ENCODE data around the gene PLTP. TPM values are rescaled to one million over a fixed set of nuclear protein-coding genes. Genes with fewer than 3 reads are reported as not detected.

Gene PLTP
- total and polyA plus RNA-seq, 2 of the 13 experiments (the other 11 are each of a cell fraction or from before 2014, with no cell fraction given), result 16.9 to 28.6 TPM

DNA sequence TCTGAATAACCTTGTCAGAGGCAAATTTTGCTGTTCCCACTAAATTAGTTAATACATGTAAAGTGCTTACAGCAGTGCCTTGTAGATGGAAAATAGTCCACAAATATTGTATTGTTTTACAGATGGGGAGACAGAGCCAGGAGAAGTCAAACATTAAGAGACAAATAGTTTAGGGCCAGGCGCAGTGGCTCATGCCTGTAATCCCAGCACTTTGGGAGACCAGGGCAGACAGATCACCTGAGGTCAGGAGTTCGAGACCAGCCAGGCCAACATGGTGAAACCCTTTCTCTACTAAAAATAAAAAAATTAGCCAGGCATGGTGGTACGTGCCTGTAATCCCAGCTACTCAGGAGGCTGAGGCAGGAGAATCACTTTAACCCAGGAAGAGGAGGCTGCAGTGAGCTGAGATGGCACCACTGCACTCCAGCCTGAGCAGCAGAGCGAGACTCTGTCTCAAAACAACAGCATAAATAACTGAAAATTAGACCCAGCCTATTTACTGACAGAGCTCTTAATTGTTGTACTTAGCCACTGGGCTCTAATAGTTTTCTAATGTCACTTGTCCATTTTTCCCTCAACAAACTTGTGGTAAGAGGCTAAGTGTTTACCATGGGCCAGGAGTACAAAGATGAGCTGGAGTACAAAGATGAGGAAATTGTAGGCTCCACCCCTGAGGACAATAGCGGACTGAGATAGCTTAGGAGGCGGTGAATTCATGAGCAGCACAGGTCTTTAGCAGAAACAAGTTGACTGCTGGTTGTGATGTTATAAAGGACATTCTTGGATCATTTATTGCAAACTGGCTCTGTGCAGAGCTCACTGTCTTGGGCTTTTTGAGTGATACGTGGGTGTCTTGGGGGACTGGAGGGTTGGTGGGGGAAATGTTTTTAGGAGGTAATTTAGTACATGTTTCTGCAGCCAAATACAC is 48.1 kb downstream of the PLTP start:
- Histone ChIP-seq H3K9ac (ENCODE audit: insufficient read depth, low read depth, low read length) (no peak overlapping the region), H3K4me3 (replicated peaks in 1 of 3; ENCODE audit: insufficient read depth in 1 of 3, low read depth in 2 of 3, low read length in 3 of 3) (0 out of 6 replicates have a peak overlapping the region, but pooled peaks of 1 of the 3 experiments have one; percentile 8), H4K20me1 (ENCODE audit: insufficient read depth, low read length) (no peaks in the 10 kb centered on the region), H3K27me3 (ENCODE audit: control insufficient read depth in 1 of 2, insufficient read depth in 2 of 2, low read length in 2 of 2) (no peaks in the 10 kb centered on the region), H3K79me2 (ENCODE audit: insufficient read depth, low read length) (no peaks in the 10 kb centered on the region), H3K9me3 (ENCODE audit: low read length) (no peaks in the 10 kb centered on the region), H3K36me3 (replicated peaks in 1 of 2; ENCODE audit: control insufficient read depth in 1 of 2, insufficient read depth in 2 of 2, low read length in 2 of 2) (no peaks in the 10 kb centered on the region), H3K4me1 (ENCODE audit: insufficient read depth, low read length) (peaks cover 92% of the 10 kb centered on the region), H3K27ac (ENCODE audit: extremely low read length, insufficient read depth, low read length) (peak overlapping the region; percentile 63), H3K4me2 (ENCODE audit: low read depth, low read length) (peak overlapping the region; percentile 57), H2AFZ (ENCODE audit: low read length) (no peak overlapping the region)
- CTCF ChIA-PET (ENCODE audit: low intra/inter-chr PET ratio, low total read pairs), result no interaction called here
- intact Hi-C loops (cut with micrococcal nuclease; ENCODE audit: unreplicated experiment), result no loop called here
- in situ Hi-C loops (cut with HindIII; ENCODE audit: extremely low pct_ligation_motif_present, low pct_unique_long_range_greater_than_20kb), result no loop called here
- POLR2A ChIA-PET, result interaction anchor here (0.7 to 5.8 kb wide), 22 partner anchors 9 to 107 kb away, joined by 3 to 53 read pairs (median 4); partner anchors contain the start of genes CTSA, DNTTIP1, NEURL2 and PCIF1
- 17% methylated on average over 7 of the region's 7 CpGs for WGBS (ENCODE audit: low lambda C conversion rate)
- peak; percentile 85 for FAIRE-seq
- BruUV-seq (replicated peaks), result no TSS peak
- peak; percentile 97 for DNase-seq (ENCODE audit: low spot score)
- ATAC-seq, result peak; percentile 98
- TF ChIP-seq, protein P1, sequence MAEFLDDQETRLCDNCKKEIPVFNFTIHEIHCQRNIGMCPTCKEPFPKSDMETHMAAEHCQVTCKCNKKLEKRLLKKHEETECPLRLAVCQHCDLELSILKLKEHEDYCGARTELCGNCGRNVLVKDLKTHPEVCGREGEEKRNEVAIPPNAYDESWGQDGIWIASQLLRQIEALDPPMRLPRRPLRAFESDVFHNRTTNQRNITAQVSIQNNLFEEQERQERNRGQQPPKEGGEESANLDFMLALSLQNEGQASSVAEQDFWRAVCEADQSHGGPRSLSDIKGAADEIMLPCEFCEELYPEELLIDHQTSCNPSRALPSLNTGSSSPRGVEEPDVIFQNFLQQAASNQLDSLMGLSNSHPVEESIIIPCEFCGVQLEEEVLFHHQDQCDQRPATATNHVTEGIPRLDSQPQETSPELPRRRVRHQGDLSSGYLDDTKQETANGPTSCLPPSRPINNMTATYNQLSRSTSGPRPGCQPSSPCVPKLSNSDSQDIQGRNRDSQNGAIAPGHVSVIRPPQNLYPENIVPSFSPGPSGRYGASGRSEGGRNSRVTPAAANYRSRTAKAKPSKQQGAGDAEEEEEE (CRISPR knock-in tag; IDR thresholded peaks at IDR 0.05; ENCODE audit: borderline replicate concordance), result 0 out of 2 replicates have a peak, but pooled peaks have one; percentile 63
- TF ChIP-seq CREM (IDR thresholded peaks at IDR 0.05), result peak; percentile 37; the same call in 1 of the 2 replicates
- TF ChIP-seq CREM (CRISPR knock-in tag; IDR thresholded peaks at IDR 0.05), result no peak
- TF ChIP-seq U2AF1 (optimal IDR thresholded peaks at IDR 0.05; ENCODE audit: low read depth, low read length), result no peak
- TF ChIP-seq MIXL1 (CRISPR knock-in tag; IDR thresholded peaks at IDR 0.05), result peak; percentile 95
- TF ChIP-seq ZNF3 (CRISPR knock-in tag; IDR thresholded peaks at IDR 0.05), result peak; percentile 97
- 0 out of 2 replicates have a peak, but pooled peaks have one; percentile 41 for TF ChIP-seq ZNF503 (CRISPR knock-in tag; IDR thresholded peaks at IDR 0.05)
- TF ChIP-seq GATAD2A (CRISPR knock-in tag; IDR thresholded peaks at IDR 0.05), result peak; percentile 79
- TF ChIP-seq ZNF552 (CRISPR knock-in tag; IDR thresholded peaks at IDR 0.05; ENCODE audit: borderline replicate concordance), result 0 out of 2 replicates have a peak, but pooled peaks have one; percentile 31
- no peak for TF ChIP-seq TAF1 (CRISPR knock-in tag; IDR thresholded peaks at IDR 0.05)
- no peak for TF ChIP-seq CBX5 (CRISPR knock-in tag; IDR thresholded peaks at IDR 0.05; ENCODE audit: borderline replicate concordance)
- no peak for TF ChIP-seq HOXA9 (CRISPR knock-in tag; IDR thresholded peaks at IDR 0.05; ENCODE audit: borderline replicate concordance)
- TF ChIP-seq, protein P2, sequence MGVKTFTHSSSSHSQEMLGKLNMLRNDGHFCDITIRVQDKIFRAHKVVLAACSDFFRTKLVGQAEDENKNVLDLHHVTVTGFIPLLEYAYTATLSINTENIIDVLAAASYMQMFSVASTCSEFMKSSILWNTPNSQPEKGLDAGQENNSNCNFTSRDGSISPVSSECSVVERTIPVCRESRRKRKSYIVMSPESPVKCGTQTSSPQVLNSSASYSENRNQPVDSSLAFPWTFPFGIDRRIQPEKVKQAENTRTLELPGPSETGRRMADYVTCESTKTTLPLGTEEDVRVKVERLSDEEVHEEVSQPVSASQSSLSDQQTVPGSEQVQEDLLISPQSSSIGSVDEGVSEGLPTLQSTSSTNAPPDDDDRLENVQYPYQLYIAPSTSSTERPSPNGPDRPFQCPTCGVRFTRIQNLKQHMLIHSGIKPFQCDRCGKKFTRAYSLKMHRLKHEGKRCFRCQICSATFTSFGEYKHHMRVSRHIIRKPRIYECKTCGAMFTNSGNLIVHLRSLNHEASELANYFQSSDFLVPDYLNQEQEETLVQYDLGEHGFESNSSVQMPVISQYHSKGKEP (CRISPR knock-in tag; IDR thresholded peaks at IDR 0.05), result no peak; the same call in 1 of the 2 replicates
- no peak for TF ChIP-seq ZFYVE20 (CRISPR knock-in tag; IDR thresholded peaks at IDR 0.05; ENCODE audit: borderline replicate concordance, low read depth)
- TF ChIP-seq GFI1 (CRISPR knock-in tag; IDR thresholded peaks at IDR 0.05; ENCODE audit: borderline replicate concordance), result no peak
- 0 out of 2 replicates have a peak, but pooled peaks have one; percentile 14 for TF ChIP-seq SP4 (CRISPR knock-in tag; IDR thresholded peaks at IDR 0.05)
- TF ChIP-seq FOXA3 (CRISPR knock-in tag; IDR thresholded peaks at IDR 0.05), result peak; percentile 89
- peak; percentile 60 for TF ChIP-seq MXD4 (CRISPR knock-in tag; IDR thresholded peaks at IDR 0.05)
- TF ChIP-seq ZNF34 (CRISPR knock-in tag; IDR thresholded peaks at IDR 0.05; ENCODE audit: borderline replicate concordance), result no peak
- TF ChIP-seq ZFP82 (CRISPR knock-in tag; IDR thresholded peaks at IDR 0.05; ENCODE audit: borderline replicate concordance), result 0 out of 2 replicates have a peak, but pooled peaks have one; percentile 33

Data from HepG2 (cell line).